T-helper 17 cell (primary cell): ENCODE data around the gene INPP5A. TPM values are rescaled to one million over a fixed set of nuclear protein-coding genes. Genes with fewer than 3 reads are reported as not detected.
A peak's percentile ranks its signal among the peaks of the same experiment; 100 is the strongest.

Source experiments
- ATAC-seq: fragments of 150-1000 bp; cut with Tn5 transposase; 2 replicates; pipeline ENCODE4 v1.10.0; 2021; ENCODE audit warnings: mild to moderate bottlenecking, moderate library complexity
- DNase-seq, 3 donors: peaks; one replicate each; pipeline versions ENCODE4 v3.0.0 to v3.0.0-alpha.2; 2020 to 2021
- H3K9me3 ChIP-seq: one replicate; pipeline ENCODE4 v1.7.0; 2013; ENCODE audit warnings: low read length, mild to moderate bottlenecking; ENCODE audit not compliant: control insufficient read depth, poor library complexity, severe bottlenecking
- H3K27ac Mint-ChIP-seq: one replicate; pipeline ENCODE4 v1.8.0; 2022; ENCODE audit warnings: mild to moderate bottlenecking, moderate library complexity, mixed read lengths
- H3K27me3 Mint-ChIP-seq: one replicate; pipeline ENCODE4 v1.8.0; 2022; ENCODE audit warnings: mixed read lengths
- H3K36me3 Mint-ChIP-seq: one replicate; pipeline ENCODE4 v1.8.0; 2022; ENCODE audit warnings: low read depth, mixed read lengths
- H3K4me1 Mint-ChIP-seq: one replicate; pipeline ENCODE4 v1.8.0; 2022; ENCODE audit warnings: mild to moderate bottlenecking, mixed read lengths
- H3K4me3 Mint-ChIP-seq: one replicate; pipeline ENCODE4 v1.8.0; 2022; ENCODE audit warnings: mild to moderate bottlenecking, moderate library complexity, mixed read lengths
- total RNA-seq, 4 donors: library from RNA in 2 of 4; stranded (reverse) in 2 of 4; gene quantifications; one replicate each; pipeline ENCODE4 v1.2.3 and lab custom pipeline; 2022 to 2026

INPP5A gene
- total RNA-seq, 2 donors from 2014 or later: 17.6 to 24.7 TPM

GRCh38 chr10:132508581-132509443 is 28.8 kb upstream of the INPP5A start:
- ATAC-seq: no peak

GRCh38 chr10:132509506-132510173 is 27.9 kb upstream of the INPP5A start:
- ATAC-seq: no peak
- no peak for DNase-seq
- Mint-ChIP-seq H3K4me1 (peaks cover 3% of the 10 kb centered on the region), H3K27me3 (peaks cover 6% of the 10 kb centered on the region), H3K36me3 (no peaks in the 10 kb centered on the region), H3K4me3 (peak overlapping the region; percentile 7), H3K27ac (no peak overlapping the region)
- no peaks in the 10 kb centered on the region for H3K9me3 ChIP-seq

More at GRCh38 chr10:132508581-132509443, 28.8 kb upstream of the INPP5A start:
- Mint-ChIP-seq H3K4me3 (peak overlapping the region; percentile 7), H3K27ac (no peak overlapping the region), H3K27me3 (peaks cover 6% of the 10 kb centered on the region), H3K4me1 (peaks cover 3% of the 10 kb centered on the region), H3K36me3 (no peaks in the 10 kb centered on the region)
- H3K9me3 ChIP-seq: no peaks in the 10 kb centered on the region
- no peak for DNase-seq

GRCh38 chr10:132510174-132510611 is 27.4 kb upstream of the INPP5A start:
- Mint-ChIP-seq H3K27ac (no peak overlapping the region), H3K4me3 (no peak overlapping the region), H3K27me3 (peaks cover 6% of the 10 kb centered on the region), H3K4me1 (peaks cover 3% of the 10 kb centered on the region), H3K36me3 (no peaks in the 10 kb centered on the region)
- DNase-seq (no peak), ATAC-seq (no peak)
- no peaks in the 10 kb centered on the region for H3K9me3 ChIP-seq

- Mint-ChIP-seq H3K4me3 (no peak overlapping the region), H3K36me3 (no peaks in the 10 kb centered on the region), H3K4me1 (peaks cover 3% of the 10 kb centered on the region), H3K27me3 (peaks cover 6% of the 10 kb centered on the region), H3K27ac (no peak overlapping the region)
- DNase-seq: no peak
- ATAC-seq: no peak
- H3K9me3 ChIP-seq: no peaks in the 10 kb centered on the region
These were observed 26.2 kb upstream of the INPP5A start for GRCh38 chr10:132511121-132512051.

GRCh38 chr10:132512052-132512442 is 25.5 kb upstream of the INPP5A start:
- DNase-seq: no peak
- no peak for ATAC-seq
- Mint-ChIP-seq H3K27me3 (peaks cover 6% of the 10 kb centered on the region), H3K36me3 (no peaks in the 10 kb centered on the region), H3K4me1 (peaks cover 3% of the 10 kb centered on the region), H3K4me3 (no peak overlapping the region), H3K27ac (no peak overlapping the region)
- H3K9me3 ChIP-seq: no peaks in the 10 kb centered on the region

GRCh38 chr10:132512693-132513345 is 24.8 kb upstream of the INPP5A start:
- ATAC-seq (no peak), DNase-seq (no peak)
- peaks cover 6% of the 10 kb centered on the region for H3K27me3 Mint-ChIP-seq
- H3K27ac Mint-ChIP-seq: no peak overlapping the region
- H3K4me3 Mint-ChIP-seq: no peak overlapping the region
- no peaks in the 10 kb centered on the region for H3K36me3 Mint-ChIP-seq
- peaks cover 3% of the 10 kb centered on the region for H3K4me1 Mint-ChIP-seq
- H3K9me3 ChIP-seq: no peaks in the 10 kb centered on the region

GRCh38 chr10:132514821-132515520 is 22.6 kb upstream of the INPP5A start:
- no peaks in the 10 kb centered on the region for H3K9me3 ChIP-seq
- no peak overlapping the region for H3K27ac Mint-ChIP-seq
- no peak overlapping the region for H3K4me3 Mint-ChIP-seq
- ATAC-seq (no peak), DNase-seq (no peak)
- H3K36me3 Mint-ChIP-seq: no peaks in the 10 kb centered on the region
- peaks cover 3% of the 10 kb centered on the region for H3K4me1 Mint-ChIP-seq
- H3K27me3 Mint-ChIP-seq: peaks cover 18% of the 10 kb centered on the region

- no peak overlapping the region for H3K4me3 Mint-ChIP-seq
- ATAC-seq: no peak
- H3K27ac Mint-ChIP-seq: no peak overlapping the region
- peaks cover 14% of the 10 kb centered on the region for H3K27me3 Mint-ChIP-seq
- no peaks in the 10 kb centered on the region for H3K36me3 Mint-ChIP-seq
- no peaks in the 10 kb centered on the region for H3K4me1 Mint-ChIP-seq
- no peak for DNase-seq
- no peaks in the 10 kb centered on the region for H3K9me3 ChIP-seq
These were observed 21.5 kb upstream of the INPP5A start for GRCh38 chr10:132515811-132516726.

- no peaks in the 10 kb centered on the region for H3K9me3 ChIP-seq
- H3K4me3 Mint-ChIP-seq: no peak overlapping the region
- H3K27ac Mint-ChIP-seq: no peak overlapping the region
- H3K36me3 Mint-ChIP-seq: no peaks in the 10 kb centered on the region
- no peaks in the 10 kb centered on the region for H3K4me1 Mint-ChIP-seq
- DNase-seq (peak in 1 of 3 donors; percentile 3), ATAC-seq (no peak)
- H3K27me3 Mint-ChIP-seq: peaks cover 17% of the 10 kb centered on the region
These were observed 20.5 kb upstream of the INPP5A start for GRCh38 chr10:132516771-132517725.

- H3K9me3 ChIP-seq: no peaks in the 10 kb centered on the region
- peak in 1 of 3 donors; percentile 0 for DNase-seq
- Mint-ChIP-seq H3K4me1 (no peaks in the 10 kb centered on the region), H3K36me3 (no peaks in the 10 kb centered on the region), H3K27ac (no peak overlapping the region), H3K4me3 (no peak overlapping the region), H3K27me3 (peaks cover 23% of the 10 kb centered on the region)
- ATAC-seq: no peak
These were observed 19.6 kb upstream of the INPP5A start for GRCh38 chr10:132517951-132518521.
